HCT116 (cell line): ENCODE data around the gene FAM151A. TPM values are rescaled to one million over a fixed set of nuclear protein-coding genes. Genes with fewer than 3 reads are reported as not detected.
"Not testable (repeated sequence)": the region's sequence is repeated elsewhere in the genome, so short reads cannot be mapped to it uniquely, and the experiment has no call there.

Experiments used
- ATAC-seq: fragments of 200-7000 bp; cut with Tn5 transposase; 2 replicates; pipeline ENCODE4 v1.9.1; 2020; ENCODE audit warnings: mild to moderate bottlenecking, moderate library complexity
- BruUV-seq: library from RNA; stranded (reverse); fragments of 400-500 nt; replicated peaks from 2 replicates; lab custom pipeline; 2021; lab: Mats Ljungman, UMichigan
- CTCF ChIA-PET: fragments of 300-600 bp; sonication (Branson Sonifier 250); formaldehyde crosslinking; loops from one replicate; lab custom pipeline; 2021; ENCODE audit warnings: antibody characterized with exemption; lab: Charles Lee
- POLR2A ChIA-PET: fragments of 300-600, 350-600 bp; sonication (Branson Sonifier 250); formaldehyde crosslinking; loops from one replicate; lab custom pipeline; 2021; ENCODE audit warnings: antibody characterized with exemption; lab: Charles Lee
- RAD21 ChIA-PET, 2 experiments: fragments of 300-600 bp; sonication (Branson Sonifier 250); formaldehyde crosslinking; loops; one replicate each; lab custom pipeline; 2023; ENCODE audit warnings: low total read pairs in 2 of 2; ENCODE audit not compliant: uncharacterized antibody in 2 of 2, unreplicated experiment in 2 of 2, low non-redundant PET in 1 of 2; lab: Charles Lee
- DNase-seq: peaks from one replicate; pipeline ENCODE4 v3.0.0-alpha.2; 2010; ENCODE audit warnings: low read depth, low spot score
- H2AFZ ChIP-seq: fragments of 200-600 bp; shearing (Covaris generic), sonication (generic); 2 replicates; pipeline ENCODE4 v1.6.1; 2017; ENCODE audit warnings: low read depth, mixed run types, mixed read lengths, antibody characterized with exemption, low read length; ENCODE audit not compliant: poor library complexity, severe bottlenecking
- H3K27ac ChIP-seq: 2 replicates; pipeline ENCODE4 v1.5.1; 2012; ENCODE audit warnings: low read depth, low read length
- H3K27me3 ChIP-seq: fragments of 200-600 bp; sonication (generic); 2 replicates; pipeline ENCODE4 v1.6.1; 2016; ENCODE audit warnings: mixed run types, low read length, mixed read lengths; ENCODE audit not compliant: insufficient read depth
- H3K36me3 ChIP-seq, 2 experiments: fragments of 200-500 bp in 1 of 2; fragments of 200-600 bp in 1 of 2; sonication (Bioruptor generic) in 1 of 2; sonication (generic) in 1 of 2; 2 replicates each; pipeline versions ENCODE4 v1.5.1 to v1.6.1; 2014 to 2016; ENCODE audit warnings: low read length in 2 of 2, inconsistent platforms in 1 of 2, mixed read lengths in 1 of 2, mixed run types in 1 of 2; ENCODE audit not compliant: insufficient read depth in 2 of 2, control insufficient read depth in 1 of 2
- H3K4me1 ChIP-seq, 2 experiments: fragments of 200-600 bp in 1 of 2; sonication (generic) in 1 of 2; 2 replicates each; pipeline versions ENCODE4 v1.5.1 to v1.6.1; 2012 to 2017; ENCODE audit warnings: low read length in 2 of 2, inconsistent platforms in 1 of 2, mild to moderate bottlenecking in 1 of 2, mixed read lengths in 1 of 2, mixed run types in 1 of 2, moderate library complexity in 1 of 2; ENCODE audit not compliant: insufficient read depth in 2 of 2, control insufficient read depth in 1 of 2
- H3K4me2 ChIP-seq: fragments of 200-600 bp; sonication (generic); 2 replicates; pipeline ENCODE4 v1.6.1; 2017; ENCODE audit warnings: mixed run types, low read length, mixed read lengths
- H3K4me3 ChIP-seq, 2 experiments: fragments of 200-600 bp in 1 of 2; sonication (generic) in 1 of 2; replicated peaks in 1 of 2; 2 replicates each; pipeline ENCODE4 v1.5.1; 2011 to 2016; ENCODE audit warnings: low read length in 2 of 2, control low read depth in 1 of 2, low read depth in 1 of 2, mild to moderate bottlenecking in 1 of 2, mixed read lengths in 1 of 2, mixed run types in 1 of 2
- H3K79me2 ChIP-seq: fragments of 200-600 bp; sonication (generic); 2 replicates; pipeline ENCODE4 v1.6.1; 2017; ENCODE audit warnings: mild to moderate bottlenecking, mixed run types, low read length, moderate library complexity, mixed read lengths; ENCODE audit not compliant: insufficient read depth
- H3K9ac ChIP-seq: fragments of 200-600 bp; sonication (generic); 2 replicates; pipeline ENCODE4 v1.6.1; 2016; ENCODE audit warnings: low read length, mixed read lengths
- H3K9me2 ChIP-seq: fragments of 200-600 bp; sonication (generic), shearing (Covaris generic); 2 replicates; pipeline ENCODE4 v1.6.1; 2017; ENCODE audit warnings: mixed run types, mild to moderate bottlenecking, moderate library complexity; ENCODE audit not compliant: insufficient read depth
- H3K9me3 ChIP-seq, 2 experiments: fragments of 200-500 bp in 1 of 2; fragments of 200-600 bp in 1 of 2; sonication (Bioruptor generic) in 1 of 2; sonication (generic) in 1 of 2; 2 replicates each; pipeline ENCODE4 v1.6.1; 2014 to 2017; ENCODE audit warnings: low read length in 2 of 2, mixed read lengths in 2 of 2, inconsistent platforms in 1 of 2, low read depth in 1 of 2, mild to moderate bottlenecking in 1 of 2, mixed run types in 1 of 2, moderate library complexity in 1 of 2; ENCODE audit not compliant: control insufficient read depth in 1 of 2, insufficient read depth in 1 of 2
- H4K20me1 ChIP-seq: fragments of 200-600 bp; sonication (generic), shearing (Covaris generic); 2 replicates; pipeline ENCODE4 v1.6.1; 2017; ENCODE audit warnings: mixed run types, mild to moderate bottlenecking, moderate library complexity; ENCODE audit not compliant: insufficient read depth
- ATF3 ChIP-seq: IDR thresholded peaks from 2 replicates; pipeline ENCODE4 v1.6.1; 2012
- CBX3 ChIP-seq: IDR thresholded peaks from 2 replicates; pipeline ENCODE4 v1.6.1; 2012; ENCODE audit warnings: low read depth
- CTCF ChIP-seq, 3 experiments: fragments of 200-600 bp in 1 of 3; sonication (generic) in 1 of 3; IDR thresholded peaks in 2 of 3; conservative IDR thresholded peaks in 1 of 3; 2 replicates each; pipeline ENCODE4 v1.5.1; 2012 to 2017; ENCODE audit warnings: low read depth in 2 of 3, low read length in 2 of 3, antibody characterized with exemption in 1 of 3, borderline replicate concordance in 1 of 3, control low read depth in 1 of 3, mild to moderate bottlenecking in 1 of 3, mixed read lengths in 1 of 3, mixed run types in 1 of 3, moderate library complexity in 1 of 3; ENCODE audit not compliant: insufficient read depth in 1 of 3
- FOSL1 ChIP-seq: IDR thresholded peaks from 2 replicates; pipeline ENCODE4 v1.6.1; 2012; ENCODE audit warnings: low read depth
- JUND ChIP-seq: IDR thresholded peaks from 2 replicates; pipeline ENCODE4 v1.6.1; 2012
- POLR2A ChIP-seq: IDR thresholded peaks from 2 replicates; pipeline ENCODE4 v1.7.0; 2011; ENCODE audit warnings: borderline replicate concordance; ENCODE audit not compliant: insufficient read depth, insufficient read length; ENCODE audit errors: extremely low read depth
- POLR2AphosphoS5 ChIP-seq: IDR thresholded peaks from 2 replicates; pipeline ENCODE4 v1.6.1; 2011; ENCODE audit warnings: mild to moderate bottlenecking, low read depth, low read length, moderate library complexity
- RAD21 ChIP-seq: IDR thresholded peaks from 2 replicates; pipeline ENCODE4 v1.6.1; 2012; ENCODE audit warnings: low read depth, mild to moderate bottlenecking
- REST ChIP-seq: IDR thresholded peaks from 2 replicates; pipeline ENCODE4 v1.6.1; 2012; ENCODE audit warnings: low read depth
- SIN3A ChIP-seq: IDR thresholded peaks from 2 replicates; pipeline ENCODE4 v1.6.1; 2012; ENCODE audit warnings: low read depth
- SP1 ChIP-seq: IDR thresholded peaks from 2 replicates; pipeline ENCODE4 v1.6.1; 2012; ENCODE audit warnings: low read depth
- SRF ChIP-seq: IDR thresholded peaks from 2 replicates; pipeline ENCODE4 v1.6.1; 2012; ENCODE audit warnings: low read depth
- ZBTB33 ChIP-seq: IDR thresholded peaks from 2 replicates; pipeline ENCODE4 v1.6.1; 2011; ENCODE audit warnings: mild to moderate bottlenecking, low read length, moderate library complexity; ENCODE audit not compliant: insufficient replicate concordance; ENCODE audit errors: extremely low read depth
- ZFX ChIP-seq: fragments of 450-650 bp; IDR thresholded peaks from 2 replicates; pipeline ENCODE4 v1.6.1; 2017
- ZNF274 ChIP-seq: fragments of 200-500 bp; sonication (Bioruptor generic); IDR thresholded peaks from 2 replicates; pipeline ENCODE4 v1.6.1; 2014; ENCODE audit warnings: mild to moderate bottlenecking, low read depth, low read length, inconsistent platforms
- intact Hi-C: fragments of 100-400 bp; cut with micrococcal nuclease; formaldehyde crosslinking; loops from 2 replicates; pipeline ENCODE4 v1.10.0; 2022
- total RNA-seq: library from RNA; stranded (reverse); gene quantifications from one replicate; pipeline ENCODE4 v1.2.1, GENCODE V29; 2021; ENCODE audit not compliant: unreplicated experiment

Gene FAM151A
- total RNA-seq, 1 experiment from 2014 or later: not detected

- H3K4me1 ChIP-seq, H3K27ac ChIP-seq, intact Hi-C loops, RAD21 ChIA-PET, H3K27me3 ChIP-seq, DNase-seq, H3K4me2 ChIP-seq, H2AFZ ChIP-seq, ATAC-seq, H3K9me3 ChIP-seq, H3K79me2 ChIP-seq, BruUV-seq, H3K9me2 ChIP-seq, H3K4me3 ChIP-seq, H4K20me1 ChIP-seq, H3K9ac ChIP-seq, POLR2A ChIA-PET, H3K36me3 ChIP-seq, CTCF ChIA-PET: not testable (repeated sequence)
These were observed 12.5 kb upstream of the FAM151A start for GRCh38 chr1:54635804-54636203.

- ChIA-PET RAD21 (no interaction called here), POLR2A (no interaction called here), CTCF (no interaction called here)
- Histone ChIP-seq H3K36me3 (no peaks in the 10 kb centered on the region), H3K4me2 (no peak overlapping the region), H3K9me2 (no peaks in the 10 kb centered on the region), H3K4me3 (no peak overlapping the region), H4K20me1 (no peaks in the 10 kb centered on the region), H3K79me2 (no peaks in the 10 kb centered on the region), H3K9ac (no peak overlapping the region), H3K27me3 (no peaks in the 10 kb centered on the region), H2AFZ (no peak overlapping the region), H3K9me3 (no peaks in the 10 kb centered on the region), H3K27ac (no peak overlapping the region), H3K4me1 (no peaks in the 10 kb centered on the region)
- ATAC-seq (no peak), DNase-seq (no peak)
- no TSS peak for BruUV-seq
- intact Hi-C loops: no loop called here
- TF ChIP-seq SIN3A (no peak), ZBTB33 (no peak), RAD21 (no peak), SRF (no peak), JUND (no peak), ATF3 (no peak), CBX3 (no peak), POLR2A (no peak), FOSL1 (no peak), ZFX (no peak), REST (no peak), ZNF274 (no peak), POLR2AphosphoS5 (no peak), SP1 (no peak), CTCF (IDR thresholded peaks at IDR 0.05 in 2 of 3, conservative IDR thresholded peaks at IDR 0.05 in 1 of 3; ENCODE audit: borderline replicate concordance in 1 of 3, insufficient read depth in 1 of 3, low read depth in 2 of 3, low read length in 2 of 3) (no peak)
These were observed 3.9 kb upstream of the FAM151A start for GRCh38 chr1:54627196-54627595.
